ENCODE results near the gene EIF3L.

EIF3L gene

GRCh38 chr22:37887584-37888378 is 38.6 kb downstream of the EIF3L start:
- H3K9ac ChIP-seq (ENCODE audit: low read length): peak overlapping the region; percentile 77
- no peaks in the 10 kb centered on the region for H3K9me3 ChIP-seq (ENCODE audit: control insufficient read depth, low read length)
- H2BK120ac ChIP-seq (ENCODE audit: low read depth, low read length): no peak overlapping the region
- no peak overlapping the region for H2BK12ac ChIP-seq (ENCODE audit: low read length in 2 of 2)
- peak overlapping the region; percentile 91 for H3K27ac ChIP-seq (ENCODE audit: low read length, poor library complexity, severe bottlenecking)
- no peak overlapping the region for H4K8ac ChIP-seq (ENCODE audit: low read length)
- no peak overlapping the region for H3K4me2 ChIP-seq (ENCODE audit: low read length, poor library complexity, severe bottlenecking)
- no peak overlapping the region for H3K4me3 ChIP-seq (ENCODE audit: insufficient read depth in 1 of 2, low read depth in 1 of 2, low read length in 2 of 2)
- no peaks in the 10 kb centered on the region for H3K27me3 ChIP-seq (ENCODE audit: control insufficient read depth in 1 of 2, insufficient read depth in 1 of 2, low read length in 2 of 2)
- peak overlapping the region; percentile 26 for H2BK5ac ChIP-seq (ENCODE audit: low read depth, low read length, poor library complexity, severe bottlenecking)
- no peak overlapping the region for H3K23ac ChIP-seq (ENCODE audit: low read length in 2 of 2)
- no peak overlapping the region for H3K4ac ChIP-seq (ENCODE audit: low read depth in 1 of 2, low read length in 2 of 2)
- no peak overlapping the region for H4K91ac ChIP-seq (ENCODE audit: low read length)
- H3K36me3 ChIP-seq (ENCODE audit: control insufficient read depth in 1 of 2, insufficient read depth in 2 of 2, low read depth in 1 of 2, low read length in 2 of 2): peaks cover 44 to 47% of the 10 kb centered on the region in 2 experiments
- H2BK15ac ChIP-seq (ENCODE audit: low read depth, poor library complexity, severe bottlenecking): no peak overlapping the region
- DNase-seq: peak; percentile 74
- H3K18ac ChIP-seq (ENCODE audit: low read depth in 1 of 2, low read length in 2 of 2): no peak overlapping the region
- no peak overlapping the region for H2AFZ ChIP-seq (ENCODE audit: low read depth, low read length)
- H3K14ac ChIP-seq (ENCODE audit: low read length in 2 of 2): no peak overlapping the region
- H3K79me1 ChIP-seq (replicated peaks; ENCODE audit: low read length, poor library complexity, severe bottlenecking): peaks cover 9% of the 10 kb centered on the region
- peaks cover 5% of the 10 kb centered on the region for H3K4me1 ChIP-seq (ENCODE audit: control insufficient read depth, insufficient read depth, low read depth, low read length)
- 76% methylated on average over 4 of the region's 6 CpGs for WGBS
- H2AK5ac ChIP-seq (ENCODE audit: low read length, severe bottlenecking): peak overlapping the region; percentile 79

- Histone ChIP-seq H3K14ac (ENCODE audit: low read length in 2 of 2) (no peak overlapping the region), H3K36me3 (ENCODE audit: control insufficient read depth in 1 of 2, insufficient read depth in 2 of 2, low read depth in 1 of 2, low read length in 2 of 2) (peaks cover 36% of the 10 kb centered on the region in 2 experiments), H3K18ac (ENCODE audit: low read depth in 1 of 2, low read length in 2 of 2) (no peak overlapping the region), H3K9me3 (ENCODE audit: control insufficient read depth, low read length) (no peaks in the 10 kb centered on the region), H2BK12ac (ENCODE audit: low read length in 2 of 2) (no peak overlapping the region), H2AK5ac (ENCODE audit: low read length, severe bottlenecking) (no peak overlapping the region), H3K79me1 (replicated peaks; ENCODE audit: low read length, poor library complexity, severe bottlenecking) (peaks cover 3% of the 10 kb centered on the region), H2AFZ (ENCODE audit: low read depth, low read length) (no peak overlapping the region), H4K8ac (ENCODE audit: low read length) (no peak overlapping the region), H2BK15ac (ENCODE audit: low read depth, poor library complexity, severe bottlenecking) (no peak overlapping the region), H4K91ac (ENCODE audit: low read length) (no peak overlapping the region), H3K4ac (ENCODE audit: low read depth in 1 of 2, low read length in 2 of 2) (no peak overlapping the region), H3K27ac (ENCODE audit: low read length, poor library complexity, severe bottlenecking) (no peak overlapping the region), H3K4me3 (ENCODE audit: insufficient read depth in 1 of 2, low read depth in 1 of 2, low read length in 2 of 2) (no peak overlapping the region), H3K23ac (ENCODE audit: low read length in 2 of 2) (no peak overlapping the region), H3K4me1 (ENCODE audit: control insufficient read depth, insufficient read depth, low read depth, low read length) (peaks cover 23% of the 10 kb centered on the region), H3K9ac (ENCODE audit: low read length) (no peak overlapping the region), H2BK120ac (ENCODE audit: low read depth, low read length) (no peak overlapping the region), H2BK5ac (ENCODE audit: low read depth, low read length, poor library complexity, severe bottlenecking) (no peak overlapping the region), H3K4me2 (ENCODE audit: low read length, poor library complexity, severe bottlenecking) (no peak overlapping the region), H3K27me3 (ENCODE audit: control insufficient read depth in 1 of 2, insufficient read depth in 1 of 2, low read length in 2 of 2) (no peaks in the 10 kb centered on the region)
- WGBS: 90% methylated on average over 3 of the region's 3 CpGs
- no peak for DNase-seq
Measured at GRCh38 chr22:37891926-37892325, 42.7 kb downstream of the EIF3L start.

- Histone ChIP-seq H3K27ac (ENCODE audit: low read length, poor library complexity, severe bottlenecking) (no peak overlapping the region), H4K91ac (ENCODE audit: low read length) (peak overlapping the region; percentile 35), H3K4me3 (ENCODE audit: insufficient read depth in 1 of 2, low read depth in 1 of 2, low read length in 2 of 2) (no peak overlapping the region), H3K27me3 (ENCODE audit: control insufficient read depth in 1 of 2, insufficient read depth in 1 of 2, low read length in 2 of 2) (no peaks in the 10 kb centered on the region), H2BK12ac (ENCODE audit: low read length in 2 of 2) (peak overlapping the region in 1 of 2 experiments; percentile 21), H3K18ac (ENCODE audit: low read depth in 1 of 2, low read length in 2 of 2) (no peak overlapping the region), H3K4ac (ENCODE audit: low read depth in 1 of 2, low read length in 2 of 2) (no peak overlapping the region), H4K8ac (ENCODE audit: low read length) (no peak overlapping the region), H3K36me3 (ENCODE audit: control insufficient read depth in 1 of 2, insufficient read depth in 2 of 2, low read depth in 1 of 2, low read length in 2 of 2) (peaks cover 32 to 34% of the 10 kb centered on the region in 2 experiments), H3K79me1 (replicated peaks; ENCODE audit: low read length, poor library complexity, severe bottlenecking) (peaks cover 3% of the 10 kb centered on the region), H3K4me2 (ENCODE audit: low read length, poor library complexity, severe bottlenecking) (no peak overlapping the region), H2BK120ac (ENCODE audit: low read depth, low read length) (no peak overlapping the region), H2BK15ac (ENCODE audit: low read depth, poor library complexity, severe bottlenecking) (no peak overlapping the region), H2BK5ac (ENCODE audit: low read depth, low read length, poor library complexity, severe bottlenecking) (no peak overlapping the region), H3K14ac (ENCODE audit: low read length in 2 of 2) (no peak overlapping the region), H2AFZ (ENCODE audit: low read depth, low read length) (no peak overlapping the region), H2AK5ac (ENCODE audit: low read length, severe bottlenecking) (no peak overlapping the region), H3K4me1 (ENCODE audit: control insufficient read depth, insufficient read depth, low read depth, low read length) (peaks cover 23% of the 10 kb centered on the region), H3K9me3 (ENCODE audit: control insufficient read depth, low read length) (no peaks in the 10 kb centered on the region), H3K23ac (ENCODE audit: low read length in 2 of 2) (no peak overlapping the region), H3K9ac (ENCODE audit: low read length) (no peak overlapping the region)
- WGBS: 93% methylated on average over 5 of the region's 7 CpGs
- no peak for DNase-seq
Measured at GRCh38 chr22:37892566-37893335, 43.5 kb downstream of the EIF3L start.

- Histone ChIP-seq H3K4ac (ENCODE audit: low read depth in 1 of 2, low read length in 2 of 2) (peak overlapping the region in 1 of 2 experiments; percentile 51), H3K27ac (ENCODE audit: low read length, poor library complexity, severe bottlenecking) (no peak overlapping the region), H2AK5ac (ENCODE audit: low read length, severe bottlenecking) (peak overlapping the region; percentile 4), H3K27me3 (ENCODE audit: control insufficient read depth in 1 of 2, insufficient read depth in 1 of 2, low read length in 2 of 2) (no peaks in the 10 kb centered on the region), H2BK5ac (ENCODE audit: low read depth, low read length, poor library complexity, severe bottlenecking) (no peak overlapping the region), H2BK12ac (ENCODE audit: low read length in 2 of 2) (no peak overlapping the region), H3K4me3 (ENCODE audit: insufficient read depth in 1 of 2, low read depth in 1 of 2, low read length in 2 of 2) (no peak overlapping the region), H4K8ac (ENCODE audit: low read length) (peak overlapping the region; percentile 38), H3K4me2 (ENCODE audit: low read length, poor library complexity, severe bottlenecking) (no peak overlapping the region), H2AFZ (ENCODE audit: low read depth, low read length) (no peak overlapping the region), H3K4me1 (ENCODE audit: control insufficient read depth, insufficient read depth, low read depth, low read length) (peaks cover 26% of the 10 kb centered on the region), H2BK120ac (ENCODE audit: low read depth, low read length) (no peak overlapping the region), H3K36me3 (ENCODE audit: control insufficient read depth in 1 of 2, insufficient read depth in 2 of 2, low read depth in 1 of 2, low read length in 2 of 2) (peaks cover 27 to 34% of the 10 kb centered on the region in 2 experiments), H3K14ac (ENCODE audit: low read length in 2 of 2) (no peak overlapping the region), H3K9me3 (ENCODE audit: control insufficient read depth, low read length) (no peaks in the 10 kb centered on the region), H4K91ac (ENCODE audit: low read length) (peak overlapping the region; percentile 21), H3K9ac (ENCODE audit: low read length) (no peak overlapping the region), H3K79me1 (replicated peaks; ENCODE audit: low read length, poor library complexity, severe bottlenecking) (peaks cover 3% of the 10 kb centered on the region), H3K23ac (ENCODE audit: low read length in 2 of 2) (no peak overlapping the region), H3K18ac (ENCODE audit: low read depth in 1 of 2, low read length in 2 of 2) (no peak overlapping the region), H2BK15ac (ENCODE audit: low read depth, poor library complexity, severe bottlenecking) (peak overlapping the region; percentile 75)
- DNase-seq: no peak
- WGBS: 89% methylated on average over 5 of the region's 5 CpGs
Measured at GRCh38 chr22:37893583-37893983, 44.4 kb downstream of the EIF3L start.
